HepG2 (cell line): ENCODE data around the gene METTL25. TPM values are rescaled to one million over a fixed set of nuclear protein-coding genes. Genes with fewer than 3 reads are reported as not detected.

Experiments
- CHD4 ChIP-seq: fragments of 200-600 bp; sonication (generic); IDR thresholded peaks from 2 replicates; pipeline ENCODE4 v1.7.0; 2017; ENCODE audit warnings: mild to moderate bottlenecking, low read length, borderline replicate concordance
- DZIP1 ChIP-seq: sonication (generic); formaldehyde crosslinking; IDR thresholded peaks from 2 replicates; pipeline ENCODE4 v1.5.0; 2020; ENCODE audit warnings: mild to moderate bottlenecking, missing genetic modification reagents
- E2F2 ChIP-seq: sonication (generic); formaldehyde crosslinking; IDR thresholded peaks from 2 replicates; pipeline ENCODE4 v1.4.0; 2020; ENCODE audit warnings: missing genetic modification reagents, borderline replicate concordance
- GABPA ChIP-seq, 2 experiments: IDR thresholded peaks; 2 replicates each; pipeline ENCODE4 v1.6.1; 2011 to 2016; ENCODE audit warnings: low read depth in 2 of 2, low read length in 1 of 2, missing biosample characterization in 1 of 2, missing genetic modification characterization in 1 of 2
- HBP1 ChIP-seq: IDR thresholded peaks from 2 replicates; pipeline ENCODE4 v1.6.1; 2016; ENCODE audit warnings: low read depth, control low read depth
- IRF1 ChIP-seq: sonication (generic); formaldehyde crosslinking; IDR thresholded peaks from 2 replicates; pipeline ENCODE4 v1.4.0; 2020; ENCODE audit warnings: low read depth, mild to moderate bottlenecking, missing genetic modification reagents
- JARID2 ChIP-seq: sonication (generic); formaldehyde crosslinking; IDR thresholded peaks from 2 replicates; pipeline ENCODE4 v1.8.1; 2023; ENCODE audit warnings: missing genetic modification reagents, inconsistent platforms; ENCODE audit not compliant: insufficient replicate concordance
- JUN ChIP-seq: sonication (generic); formaldehyde crosslinking; IDR thresholded peaks from 2 replicates; pipeline ENCODE4 v1.4.0; 2020; ENCODE audit warnings: mild to moderate bottlenecking, missing genetic modification reagents
- KAT2B ChIP-seq: fragments of 150-350 bp; IDR thresholded peaks from 2 replicates; pipeline ENCODE4 v1.6.1; 2014; ENCODE audit warnings: low read depth, low read length, borderline replicate concordance
- MATR3 ChIP-seq: sonication (generic); formaldehyde crosslinking; IDR thresholded peaks from 2 replicates; pipeline ENCODE4 v1.4.0; 2020; ENCODE audit warnings: missing genetic modification reagents
- NKX3-1 ChIP-seq: sonication (generic); formaldehyde crosslinking; IDR thresholded peaks from 2 replicates; pipeline ENCODE4 v1.5.0; 2020; ENCODE audit warnings: missing genetic modification reagents
- NRL ChIP-seq: sonication (generic); formaldehyde crosslinking; IDR thresholded peaks from 2 replicates; pipeline ENCODE4 v1.5.0; 2020; ENCODE audit warnings: missing genetic modification reagents, mild to moderate bottlenecking, moderate library complexity, borderline replicate concordance
- SOX6 ChIP-seq, 2 experiments: fragments of 450-650 bp in 1 of 2; sonication (generic) in 1 of 2; formaldehyde crosslinking in 1 of 2; IDR thresholded peaks; 2 replicates each; pipeline versions ENCODE4 v1.4.0 to v1.6.1; 2017 to 2020; ENCODE audit warnings: antibody characterized with exemption in 1 of 2, mild to moderate bottlenecking in 1 of 2, missing genetic modification reagents in 1 of 2
- STAT5B ChIP-seq: sonication (generic); formaldehyde crosslinking; IDR thresholded peaks from 2 replicates; pipeline ENCODE4 v1.4.0; 2020; ENCODE audit warnings: missing genetic modification reagents
- TEAD2 ChIP-seq: sonication (generic); formaldehyde crosslinking; IDR thresholded peaks from 2 replicates; pipeline ENCODE4 v1.9.0; 2021; ENCODE audit warnings: missing genetic modification reagents
- ZNF136 ChIP-seq: sonication (generic); formaldehyde crosslinking; IDR thresholded peaks from 2 replicates; pipeline ENCODE4 v1.8.1; 2022; ENCODE audit warnings: low read depth, mild to moderate bottlenecking, moderate library complexity, missing genetic modification reagents
- ZNF232 ChIP-seq: sonication (generic); formaldehyde crosslinking; IDR thresholded peaks from 2 replicates; pipeline ENCODE4 v1.4.0; 2020; ENCODE audit warnings: missing genetic modification reagents, borderline replicate concordance
- ZNF317 ChIP-seq: sonication (generic); formaldehyde crosslinking; IDR thresholded peaks from 2 replicates; pipeline ENCODE4 v1.5.0; 2020; ENCODE audit warnings: mild to moderate bottlenecking, missing genetic modification reagents
- ZNF557 ChIP-seq: sonication (generic); formaldehyde crosslinking; IDR thresholded peaks from 2 replicates; pipeline ENCODE4 v1.4.0; 2020; ENCODE audit warnings: missing genetic modification reagents
- ZNF737 ChIP-seq: sonication (generic); formaldehyde crosslinking; IDR thresholded peaks from 2 replicates; pipeline ENCODE4 v1.5.0; 2020; ENCODE audit warnings: missing genetic modification reagents, mild to moderate bottlenecking, borderline replicate concordance
- ZNF780A ChIP-seq: sonication (generic); formaldehyde crosslinking; IDR thresholded peaks from 2 replicates; pipeline ENCODE4 v1.8.0; 2022; ENCODE audit warnings: mild to moderate bottlenecking, missing genetic modification reagents, moderate library complexity
- ZNF788 ChIP-seq: sonication (generic); formaldehyde crosslinking; IDR thresholded peaks from 2 replicates; pipeline ENCODE4 v1.5.0; 2020; ENCODE audit warnings: mild to moderate bottlenecking, missing genetic modification reagents, borderline replicate concordance
- ZNF83 ChIP-seq: sonication (generic); formaldehyde crosslinking; IDR thresholded peaks from 2 replicates; pipeline ENCODE4 v1.4.0; 2020; ENCODE audit warnings: missing genetic modification reagents, mild to moderate bottlenecking, borderline replicate concordance
- polyA plus RNA-seq, 8 experiments: library from polyadenylated mRNA; depleted of rRNA in 3 of 8; stranded (reverse) in 7 of 8; unstranded in 1 of 8; fragments of >200 nt; fragmentation: Illumina TruSeq in 4 of 8; extraction: Trizol in 4 of 8; gene quantifications; 2 replicates each; pipeline versions ENCODE4 v1.2.1 to v1.2.3, GENCODE V29; 2011 to 2016; ENCODE audit warnings: low read depth in 4 of 8, missing spikeins in 1 of 8, mixed read lengths in 1 of 8; ENCODE audit not compliant: insufficient read depth in 1 of 8
- total RNA-seq, 5 experiments: library from RNA; depleted of rRNA; stranded (reverse); fragments of >200 nt; fragmentation: Illumina TruSeq; extraction: Trizol; gene quantifications; 2 replicates each; pipeline ENCODE4 v1.2.3, GENCODE V29; 2016; ENCODE audit warnings: low read depth in 1 of 5

METTL25 gene
- total and polyA plus RNA-seq, 2 of the 13 experiments (the other 11 are each of a cell fraction or from before 2014, with no cell fraction given) = 2.2 to 7.8 TPM

GRCh38 chr12:82314406-82314892 is 43.9 kb upstream of the METTL25 start (continued):
- TF ChIP-seq JUN (CRISPR knock-in tag) (no peak), IRF1 (CRISPR knock-in tag) (no peak), ZNF136 (CRISPR knock-in tag) (no peak), STAT5B (CRISPR knock-in tag) (no peak), KAT2B (no peak), CHD4 (no peak), ZNF737 (CRISPR knock-in tag) (no peak), E2F2 (CRISPR knock-in tag) (no peak), ZNF557 (CRISPR knock-in tag) (no peak), DZIP1 (no peak), TEAD2 (no peak), JARID2 (CRISPR knock-in tag) (no peak), NRL (CRISPR knock-in tag) (no peak), ZNF232 (CRISPR knock-in tag) (no peak), ZNF780A (no peak), GABPA (IDR thresholded peaks at IDR 0.05; ENCODE audit: low read depth, low read length) (no peak), GABPA (CRISPR knock-in tag; IDR thresholded peaks at IDR 0.05; ENCODE audit: low read depth) (peak; percentile 50; the same call in 1 of the 2 replicates), NKX3-1 (no peak), ZNF788 (CRISPR knock-in tag) (peak; percentile 22; the same call in 1 of the 2 replicates), MATR3 (CRISPR knock-in tag) (no peak), HBP1 (no peak), ZNF83 (CRISPR knock-in tag) (no peak), ZNF317 (no peak), SOX6 (IDR thresholded peaks at IDR 0.05) (no peak), SOX6 (CRISPR knock-in tag; IDR thresholded peaks at IDR 0.05) (peak; percentile 69)
